ENCODE results near the gene CLEC2B. TPM values are rescaled to one million over a fixed set of nuclear protein-coding genes. Genes with fewer than 3 reads are reported as not detected.

The CLEC2B gene
- polyA plus RNA-seq, 1 of the 3 experiments (the other 2 are of a cell fraction), result not detected

GRCh38 chr12:9867531-9867930 lies 1.6 kb downstream of the CLEC2B start (continued):
- TF ChIP-seq, protein P1, sequence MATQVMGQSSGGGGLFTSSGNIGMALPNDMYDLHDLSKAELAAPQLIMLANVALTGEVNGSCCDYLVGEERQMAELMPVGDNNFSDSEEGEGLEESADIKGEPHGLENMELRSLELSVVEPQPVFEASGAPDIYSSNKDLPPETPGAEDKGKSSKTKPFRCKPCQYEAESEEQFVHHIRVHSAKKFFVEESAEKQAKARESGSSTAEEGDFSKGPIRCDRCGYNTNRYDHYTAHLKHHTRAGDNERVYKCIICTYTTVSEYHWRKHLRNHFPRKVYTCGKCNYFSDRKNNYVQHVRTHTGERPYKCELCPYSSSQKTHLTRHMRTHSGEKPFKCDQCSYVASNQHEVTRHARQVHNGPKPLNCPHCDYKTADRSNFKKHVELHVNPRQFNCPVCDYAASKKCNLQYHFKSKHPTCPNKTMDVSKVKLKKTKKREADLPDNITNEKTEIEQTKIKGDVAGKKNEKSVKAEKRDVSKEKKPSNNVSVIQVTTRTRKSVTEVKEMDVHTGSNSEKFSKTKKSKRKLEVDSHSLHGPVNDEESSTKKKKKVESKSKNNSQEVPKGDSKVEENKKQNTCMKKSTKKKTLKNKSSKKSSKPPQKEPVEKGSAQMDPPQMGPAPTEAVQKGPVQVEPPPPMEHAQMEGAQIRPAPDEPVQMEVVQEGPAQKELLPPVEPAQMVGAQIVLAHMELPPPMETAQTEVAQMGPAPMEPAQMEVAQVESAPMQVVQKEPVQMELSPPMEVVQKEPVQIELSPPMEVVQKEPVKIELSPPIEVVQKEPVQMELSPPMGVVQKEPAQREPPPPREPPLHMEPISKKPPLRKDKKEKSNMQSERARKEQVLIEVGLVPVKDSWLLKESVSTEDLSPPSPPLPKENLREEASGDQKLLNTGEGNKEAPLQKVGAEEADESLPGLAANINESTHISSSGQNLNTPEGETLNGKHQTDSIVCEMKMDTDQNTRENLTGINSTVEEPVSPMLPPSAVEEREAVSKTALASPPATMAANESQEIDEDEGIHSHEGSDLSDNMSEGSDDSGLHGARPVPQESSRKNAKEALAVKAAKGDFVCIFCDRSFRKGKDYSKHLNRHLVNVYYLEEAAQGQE (IDR thresholded peaks at IDR 0.05; ENCODE audit: low read depth, low read length), result no peak
- TF ChIP-seq FOXJ3 (CRISPR knock-in tag; IDR thresholded peaks at IDR 0.05), result no peak
- no peak for TF ChIP-seq RAD21 (IDR thresholded peaks at IDR 0.05; ENCODE audit: low read length)
- no peak for TF ChIP-seq TCF12 (IDR thresholded peaks at IDR 0.05)

DNA sequence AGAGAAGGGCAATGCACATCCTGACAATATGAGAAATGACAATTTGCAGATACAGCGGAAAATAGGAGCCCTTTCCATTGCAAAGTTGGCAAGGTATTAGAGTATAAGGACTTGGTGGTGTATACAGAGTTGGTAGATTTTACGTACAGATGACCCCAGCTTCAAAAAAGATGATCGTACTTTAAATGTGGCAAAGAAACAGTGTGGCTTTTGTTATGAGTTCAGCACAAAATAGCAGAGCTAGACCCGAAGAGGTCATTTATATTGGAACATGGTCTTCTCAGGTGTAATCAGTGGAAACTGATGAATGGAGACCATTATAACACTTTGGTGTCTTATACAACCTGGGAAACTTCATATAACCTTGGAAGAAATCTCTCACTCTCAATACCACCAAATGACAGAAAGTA lies 2.3 kb downstream of the CLEC2B start:
- no peaks in the 10 kb centered on the region for H3K36me3 ChIP-seq (replicated peaks in 1 of 2; ENCODE audit: control insufficient read depth in 1 of 2, insufficient read depth in 2 of 2, low read length in 1 of 2)
- H3K9ac ChIP-seq, result no peak overlapping the region
- H2AFZ ChIP-seq (ENCODE audit: low read depth), result no peak overlapping the region
- no peaks in the 10 kb centered on the region for H3K9me3 ChIP-seq
- no peak for DNase-seq
- no peaks in the 10 kb centered on the region for H4K20me1 ChIP-seq (ENCODE audit: insufficient read depth)
- H3K27ac ChIP-seq (ENCODE audit: low read depth in 2 of 2, low read length in 1 of 2), result no peak overlapping the region
- ChIA-PET CTCF (interaction anchor here (0.6 kb wide), 1 partner anchor 362 kb away, joined by 3 read pairs; no protein-coding TSS in a partner anchor), POLR2A (no interaction called here)
- 12% methylated on average over 4 of the region's 4 CpGs for WGBS (ENCODE audit: low lambda C conversion rate)
- H3F3A ChIP-seq (replicated peaks; ENCODE audit: insufficient read depth), result no peaks in the 10 kb centered on the region
- H3K27me3 ChIP-seq (ENCODE audit: insufficient read depth), result no peaks in the 10 kb centered on the region
- TF ChIP-seq SIN3A (IDR thresholded peaks at IDR 0.05; ENCODE audit: borderline replicate concordance, low read depth, low read length) (no peak), CHD2 (IDR thresholded peaks at IDR 0.05; ENCODE audit: low read length, partially characterized antibody) (no peak), TCF12 (IDR thresholded peaks at IDR 0.05) (no peak), YY1 (IDR thresholded peaks at IDR 0.05; ENCODE audit: low read depth) (no peak), GABPA (IDR thresholded peaks at IDR 0.05; ENCODE audit: low read depth) (no peak), ELF1 (IDR thresholded peaks at IDR 0.05) (no peak), POLR2AphosphoS5 (IDR thresholded peaks at IDR 0.05; ENCODE audit: low read depth, low read length) (no peak), RFX5 (IDR thresholded peaks at IDR 0.05; ENCODE audit: low read length) (no peak), NRF1 (IDR thresholded peaks at IDR 0.05; ENCODE audit: low read depth, low read length) (no peak), RXRA (IDR thresholded peaks at IDR 0.05; ENCODE audit: borderline replicate concordance, low read depth) (no peak), FOXM1 (IDR thresholded peaks at IDR 0.05; ENCODE audit: low read depth) (no peak)
- TF ChIP-seq, protein P2, sequence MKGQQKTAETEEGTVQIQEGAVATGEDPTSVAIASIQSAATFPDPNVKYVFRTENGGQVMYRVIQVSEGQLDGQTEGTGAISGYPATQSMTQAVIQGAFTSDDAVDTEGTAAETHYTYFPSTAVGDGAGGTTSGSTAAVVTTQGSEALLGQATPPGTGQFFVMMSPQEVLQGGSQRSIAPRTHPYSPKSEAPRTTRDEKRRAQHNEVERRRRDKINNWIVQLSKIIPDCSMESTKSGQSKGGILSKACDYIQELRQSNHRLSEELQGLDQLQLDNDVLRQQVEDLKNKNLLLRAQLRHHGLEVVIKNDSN (IDR thresholded peaks at IDR 0.05; ENCODE audit: borderline replicate concordance, low read depth), result no peak
- H3K4me2 ChIP-seq, result no peak overlapping the region
- H3K79me2 ChIP-seq (ENCODE audit: insufficient read depth), result no peaks in the 10 kb centered on the region
- H3K4me1 ChIP-seq (ENCODE audit: control insufficient read depth in 1 of 2, insufficient read depth in 2 of 2, low read depth in 1 of 2, low read length in 1 of 2), result no peaks in the 10 kb centered on the region
- no peaks in the 10 kb centered on the region for H3K9me2 ChIP-seq
- no peak overlapping the region for H3K4me3 ChIP-seq (ENCODE audit: low read depth in 2 of 2, low read length in 1 of 2)

Measured in SK-N-SH (cell line).